Renal cortex interstitium (tissue), 11 donors: ENCODE data around the gene INTS1. TPM values are rescaled to one million over a fixed set of nuclear protein-coding genes. Genes with fewer than 3 reads are reported as not detected.
"Not testable (repeated sequence)": the region's sequence is repeated elsewhere in the genome, so short reads cannot be mapped to it uniquely, and the experiment has no call there.

ENCODE experiments used
- DNase-seq, 11 donors: peaks; one replicate each; pipeline ENCODE4 v3.0.0-alpha.2; 2013; ENCODE audit warnings: low read depth in 9 of 11, low spot score in 4 of 11; ENCODE audit errors: extremely low read depth in 1 of 11
- polyA plus RNA-seq, 3 donors: library from polyadenylated mRNA; unstranded; fragments of 120-200 nt; gene quantifications; one replicate each; pipeline ENCODE4 v1.2.1, GENCODE V29; 2013; ENCODE audit not compliant: insufficient read length in 3 of 3

Gene INTS1
- polyA plus RNA-seq, 3 donors = 50.0 to 94.7 (median 87.9) TPM

DNA sequence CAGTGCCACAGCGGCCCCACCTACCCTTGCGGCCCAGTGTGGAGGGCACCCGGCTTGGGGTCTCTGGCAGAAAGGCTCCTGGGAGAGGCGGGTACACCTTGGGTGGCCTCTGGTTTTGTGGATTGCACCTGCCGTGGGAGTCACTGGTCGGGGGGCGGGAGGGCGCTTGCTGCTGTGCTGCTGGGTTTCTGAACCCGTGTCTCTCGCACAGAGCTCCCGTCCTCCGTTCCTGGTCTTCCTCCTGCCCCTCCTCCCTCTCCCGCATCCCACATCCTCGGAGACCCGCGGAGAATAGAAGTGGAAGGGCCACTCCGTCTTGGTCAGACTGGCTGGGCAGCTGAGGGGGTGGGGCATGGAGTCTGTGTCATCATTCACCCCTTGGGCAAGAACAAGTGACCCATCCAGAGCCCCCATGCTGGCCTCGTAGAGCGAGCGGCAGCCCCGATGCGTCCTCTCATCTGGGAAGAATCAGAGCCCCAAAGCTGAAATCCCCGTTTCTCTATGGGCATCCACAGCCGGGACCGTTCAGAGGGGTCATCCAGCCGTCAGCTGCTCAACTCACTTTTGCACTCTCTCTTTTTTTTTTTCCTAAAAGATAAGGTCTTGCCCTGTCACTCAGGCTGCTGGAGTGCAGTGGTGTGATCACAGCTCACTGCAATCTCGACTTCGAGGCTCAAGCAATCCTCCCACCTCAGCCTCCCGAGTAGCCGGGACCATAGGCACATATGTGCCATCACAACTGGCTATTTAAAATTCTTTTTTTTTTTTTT lies 30.3 kb upstream of the INTS1 start:
- no peak for DNase-seq

DNA sequence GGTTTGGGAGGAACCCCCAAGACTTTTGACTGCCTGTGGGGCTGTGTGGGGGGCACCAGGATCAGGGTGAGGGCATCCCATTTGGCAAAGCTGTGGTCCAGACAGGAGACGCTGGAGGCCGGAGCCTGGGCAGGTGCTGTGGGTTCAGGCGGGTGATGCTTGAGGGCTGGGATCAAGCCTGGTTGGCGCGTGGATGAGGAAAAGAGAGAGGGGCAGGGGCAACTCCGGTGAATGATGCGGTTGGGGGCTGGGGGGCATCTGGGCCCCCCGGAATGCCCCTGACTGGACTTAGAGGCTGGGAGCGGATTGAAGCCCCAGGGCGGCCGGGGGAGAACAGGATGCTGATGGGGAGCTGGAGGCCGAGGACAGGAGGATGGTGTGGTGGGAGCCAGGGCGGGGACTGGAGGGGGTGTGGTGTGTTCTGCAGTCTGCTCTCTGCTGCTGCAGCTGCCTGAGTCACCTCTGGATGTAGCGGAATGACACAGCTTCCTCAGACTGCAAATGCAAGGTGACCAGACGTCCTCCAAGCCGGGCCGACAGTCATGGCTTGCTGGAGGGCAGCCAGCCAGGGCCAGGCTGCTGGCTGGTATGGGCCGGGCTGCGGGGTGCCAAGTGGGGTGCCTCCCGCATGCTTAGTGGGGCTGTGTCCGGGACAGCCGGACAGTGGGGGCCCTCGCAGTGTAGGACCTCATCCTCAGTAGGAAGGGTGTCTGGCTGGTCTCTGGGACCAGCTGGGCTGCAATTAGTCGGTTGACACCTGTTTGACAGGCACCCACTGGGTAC lies 29.5 kb upstream of the INTS1 start:
- no peak for DNase-seq

DNA sequence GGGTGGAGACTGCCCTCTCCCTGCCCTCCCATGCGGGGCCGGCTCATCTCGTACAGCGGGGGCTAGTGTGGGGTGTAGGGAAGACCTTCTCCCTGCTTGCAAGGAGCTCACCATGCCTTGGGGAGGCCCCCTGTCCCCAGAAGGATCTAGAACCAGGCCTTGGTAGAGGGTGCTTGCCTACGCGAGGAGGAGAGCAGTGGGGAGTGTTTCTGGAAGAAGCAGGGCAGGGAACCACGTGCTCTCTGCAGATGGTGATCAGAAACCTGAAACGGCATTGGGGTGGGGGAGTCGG lies 29.0 kb upstream of the INTS1 start:
- no peak for DNase-seq

DNA sequence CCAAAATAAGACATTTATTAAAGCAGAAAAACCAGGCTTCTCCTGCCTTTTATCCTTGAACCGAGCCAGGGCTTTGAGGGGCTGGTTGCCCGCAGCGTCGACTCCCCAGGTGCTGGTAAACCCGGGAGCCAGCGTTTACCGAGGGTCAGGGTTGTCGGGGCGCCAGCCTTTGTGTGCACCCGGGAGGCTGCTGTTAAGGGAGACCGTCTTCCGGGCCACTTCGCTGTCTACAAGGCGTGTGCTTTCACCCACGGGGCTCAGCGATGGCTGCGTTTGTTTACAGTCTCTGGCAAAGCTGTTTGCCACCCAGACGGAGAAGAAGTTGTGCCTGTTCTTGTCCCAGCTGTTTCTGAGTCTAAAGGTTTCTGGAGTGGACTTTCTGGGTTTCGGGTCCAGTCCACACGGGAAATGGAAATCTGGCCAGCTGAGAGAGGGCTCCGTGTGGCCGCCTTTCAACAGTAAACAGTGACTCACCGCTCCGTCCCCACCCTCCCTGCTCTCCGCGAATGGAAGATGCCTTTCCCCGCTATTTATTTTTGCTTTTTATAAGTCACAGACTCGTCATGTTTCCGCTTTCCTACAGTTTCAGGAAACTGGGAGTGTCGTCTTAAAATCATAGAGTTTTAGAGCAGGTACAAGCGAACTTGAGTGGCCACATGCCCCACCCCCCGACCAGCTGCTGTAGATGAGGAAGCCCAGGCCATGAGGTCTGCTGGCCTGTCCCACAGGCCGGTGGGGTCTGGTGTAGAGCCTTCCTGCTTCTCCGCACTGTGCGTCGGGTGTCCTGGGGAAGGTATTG lies 28.5 kb upstream of the INTS1 start:
- DNase-seq = no peak

DNA sequence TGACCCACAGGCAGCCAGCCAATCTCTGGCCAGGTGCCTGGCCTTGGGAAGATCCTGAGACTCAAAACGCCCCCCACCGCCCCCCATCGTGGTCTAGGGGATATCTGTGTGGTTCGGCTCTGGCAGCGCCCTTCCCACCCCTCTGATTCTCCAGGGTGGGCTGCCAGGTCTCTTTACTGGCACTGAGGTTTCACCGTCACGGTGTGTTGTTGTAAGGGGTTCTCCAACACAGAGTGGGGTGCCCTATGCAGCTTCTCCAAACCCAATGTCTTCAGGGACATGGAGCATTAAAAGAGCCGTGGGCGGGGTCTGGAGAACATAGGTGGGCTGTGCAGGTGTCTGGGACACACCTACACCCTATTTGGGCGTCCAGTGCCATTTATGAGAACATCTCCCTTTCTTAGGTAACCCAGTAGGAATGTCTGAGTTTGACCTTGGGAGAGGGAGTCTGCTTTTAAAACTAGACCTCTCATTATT lies 27.8 kb upstream of the INTS1 start:
- DNase-seq = no peak

DNA sequence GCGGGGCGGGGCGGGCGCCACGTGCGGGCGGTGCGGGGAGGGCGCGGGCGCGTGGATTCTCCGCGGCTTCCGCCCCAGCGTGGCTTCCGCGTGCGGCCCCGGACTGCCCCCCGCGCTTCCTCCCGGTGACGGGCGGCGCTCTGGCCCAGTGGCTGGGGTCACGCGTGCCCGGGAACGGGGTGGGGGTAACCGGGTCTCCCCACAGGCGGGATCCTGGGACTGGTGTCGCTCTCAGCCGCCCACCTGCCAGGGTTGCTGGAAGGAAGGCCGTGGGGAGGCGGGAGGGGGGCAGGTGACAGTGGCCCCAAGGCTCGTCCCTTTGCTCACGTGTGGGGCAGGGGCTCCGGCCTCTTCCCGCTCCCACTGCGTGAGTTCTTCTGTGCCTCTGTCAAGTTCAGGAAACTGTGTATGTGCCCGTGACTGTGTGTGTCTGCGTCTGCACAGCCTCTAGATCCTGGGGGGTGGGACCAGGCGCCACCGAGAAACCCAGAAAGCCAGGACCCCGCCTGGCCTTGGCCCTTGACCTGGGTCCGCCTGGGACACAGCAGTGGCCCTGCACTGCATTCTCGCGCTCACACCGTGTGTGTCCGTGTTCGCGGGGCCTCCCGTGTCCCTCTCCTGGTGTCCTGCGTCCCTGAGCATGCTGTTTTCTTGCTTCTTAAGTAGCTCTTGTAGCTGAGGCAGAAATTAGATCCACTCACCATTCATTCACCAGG lies 27.2 kb upstream of the INTS1 start:
- no peak for DNase-seq

DNA sequence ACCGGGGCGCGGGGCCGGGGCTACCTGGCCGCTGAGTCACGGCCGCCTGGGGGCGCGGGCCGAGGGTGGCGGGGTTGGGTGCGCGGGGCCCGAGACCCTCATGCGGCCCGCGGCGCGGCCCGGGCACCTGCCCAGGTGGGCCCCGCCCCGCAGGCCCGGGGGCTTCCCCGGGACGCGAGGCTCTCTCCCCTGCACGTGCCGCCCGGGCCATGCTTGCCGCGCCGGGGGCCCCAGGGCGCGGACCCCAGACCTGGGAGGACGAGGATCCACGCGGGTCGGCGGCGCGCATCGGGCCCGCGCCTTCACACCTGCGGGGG lies 26.7 kb upstream of the INTS1 start:
- DNase-seq = no peak

DNA sequence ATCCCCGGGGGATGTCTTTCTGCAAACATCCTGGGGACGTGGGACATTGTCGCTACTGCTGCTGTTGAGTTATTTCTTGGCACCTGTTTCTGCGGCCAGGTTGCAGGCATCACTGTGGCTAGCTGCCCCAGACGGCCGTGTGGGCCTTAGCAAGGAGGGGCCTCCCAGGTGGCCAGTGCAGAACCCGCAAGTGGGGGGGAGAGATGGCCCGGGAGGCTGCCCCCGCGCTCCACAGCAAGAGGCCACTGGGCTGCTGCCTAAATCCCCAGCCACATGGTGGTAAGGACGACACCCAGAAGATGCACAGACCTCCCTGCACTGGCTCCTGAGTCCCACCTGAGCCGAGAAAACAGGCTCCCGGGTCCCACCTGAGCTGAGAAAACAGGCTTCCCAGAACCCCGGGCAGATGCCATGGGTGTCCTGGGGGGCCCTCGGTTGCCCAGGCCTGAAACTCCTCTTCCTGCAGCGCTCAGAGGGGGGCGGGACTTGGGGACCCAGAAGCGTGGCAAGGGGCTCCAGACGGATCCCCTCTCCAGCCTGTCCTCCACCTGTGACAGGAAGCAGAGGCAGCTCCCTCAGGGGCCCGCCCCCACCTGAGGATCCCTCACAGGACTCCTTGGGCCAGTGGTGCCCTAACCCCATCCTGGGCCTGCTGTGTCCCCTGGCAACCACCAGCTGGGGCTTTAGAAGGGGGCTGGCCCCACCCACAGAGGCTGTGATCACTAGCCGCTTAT lies 25.4 kb upstream of the INTS1 start:
- DNase-seq = no peak

DNA sequence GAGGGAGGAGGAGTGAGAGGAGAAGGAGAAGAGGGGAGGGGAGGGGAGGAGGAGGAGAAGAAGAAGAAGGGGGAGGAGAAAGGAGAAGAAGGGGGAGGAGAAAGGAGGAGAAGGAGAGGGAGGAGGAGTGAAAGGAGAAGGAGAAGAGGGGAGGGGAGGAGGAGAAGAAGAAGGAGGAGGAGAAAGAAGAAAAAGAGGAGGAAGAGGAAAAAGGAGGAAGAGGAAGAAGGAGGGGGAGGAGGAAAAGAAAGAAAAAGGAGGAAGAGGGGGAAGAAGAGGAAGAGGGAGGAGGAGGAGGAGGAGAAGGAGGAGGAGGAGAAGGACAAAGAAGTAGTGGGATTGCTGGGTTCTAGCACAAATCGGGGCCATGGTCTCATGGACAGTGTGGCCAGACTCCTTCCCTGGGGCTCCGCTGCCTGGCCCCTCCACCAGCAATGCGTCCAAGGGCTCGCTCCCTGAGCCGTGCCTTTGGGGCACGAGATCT lies 22.1 kb upstream of the INTS1 start:
- DNase-seq = no peak

DNA sequence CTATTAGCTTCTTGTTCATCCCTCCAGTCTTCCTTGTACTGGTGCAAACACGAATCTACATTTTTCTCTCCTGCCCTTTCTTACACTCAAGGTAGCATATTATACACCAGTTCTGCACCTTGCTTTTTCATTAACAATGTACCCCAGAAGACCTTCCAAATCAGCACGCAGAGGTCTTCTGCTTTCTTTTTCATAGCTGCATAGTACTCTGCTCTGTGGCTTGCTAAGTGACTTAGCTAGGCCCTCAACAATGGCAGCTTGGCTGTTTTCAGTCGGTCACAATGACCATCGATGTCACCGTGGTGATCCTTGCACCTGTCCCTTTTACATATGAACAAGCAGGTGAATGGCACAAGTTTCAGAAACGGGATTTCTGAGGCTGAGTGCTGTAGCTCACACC lies 21.2 kb upstream of the INTS1 start:
- no peak for DNase-seq

DNA sequence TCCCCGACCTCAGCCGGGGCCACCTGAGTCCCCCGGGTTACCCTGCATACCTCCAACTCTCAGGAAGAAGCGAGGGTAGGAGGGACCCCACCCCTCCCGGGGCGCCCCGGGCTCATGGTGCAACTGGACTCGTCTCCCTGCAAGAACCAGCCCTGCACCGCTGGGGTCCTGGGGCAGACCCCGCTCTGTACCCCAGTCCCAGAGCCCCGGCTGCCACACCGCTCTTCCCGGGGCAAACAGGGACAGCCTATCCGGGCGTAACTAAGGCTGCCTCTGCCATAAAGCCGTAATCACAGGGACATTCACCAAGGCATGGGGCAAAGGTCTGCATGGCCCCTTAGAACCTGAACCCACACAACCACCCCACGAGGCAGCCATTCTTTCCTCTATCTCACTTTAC lies 19.7 kb upstream of the INTS1 start:
- DNase-seq = no peak

DNA sequence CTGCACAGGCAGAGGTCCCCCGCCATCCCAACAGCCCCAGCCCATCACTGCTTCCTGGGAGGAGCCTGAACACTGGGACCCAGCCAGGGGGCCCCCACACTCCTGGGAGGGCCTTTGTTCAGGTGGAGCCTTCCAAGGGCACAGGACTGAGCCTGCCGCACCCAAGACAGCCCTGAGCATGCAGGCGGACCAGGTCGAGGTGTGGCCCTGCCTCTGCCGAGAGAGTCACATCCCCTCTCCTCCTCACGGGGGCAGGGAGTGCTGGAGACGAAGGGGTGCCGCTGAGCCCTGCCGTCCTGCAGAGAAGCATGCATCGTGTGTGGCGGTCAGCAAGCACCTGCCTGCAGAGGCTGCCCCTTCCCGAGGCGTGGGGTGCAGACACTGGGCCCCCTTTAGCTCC lies 19.0 kb upstream of the INTS1 start:
- no peak for DNase-seq

DNA sequence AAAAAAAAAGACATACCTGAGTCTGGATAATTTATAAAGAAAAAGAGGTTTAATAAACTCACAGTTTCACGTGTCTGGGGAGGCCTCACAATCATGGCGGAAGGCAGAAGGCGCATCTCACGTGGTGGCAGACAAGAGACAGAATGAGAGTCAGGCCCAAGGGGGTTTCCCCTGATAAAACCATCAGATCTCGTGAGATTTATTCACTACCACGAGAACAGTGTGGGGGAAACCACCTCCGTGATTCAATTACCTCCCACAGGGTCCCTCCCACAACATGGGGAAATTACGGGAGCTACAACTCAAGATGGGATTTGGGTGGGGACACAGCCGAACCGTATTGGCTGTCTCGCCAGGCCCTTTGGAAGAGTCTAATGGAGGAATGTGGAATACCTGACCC lies 17.3 kb upstream of the INTS1 start:
- DNase-seq = no peak

DNA sequence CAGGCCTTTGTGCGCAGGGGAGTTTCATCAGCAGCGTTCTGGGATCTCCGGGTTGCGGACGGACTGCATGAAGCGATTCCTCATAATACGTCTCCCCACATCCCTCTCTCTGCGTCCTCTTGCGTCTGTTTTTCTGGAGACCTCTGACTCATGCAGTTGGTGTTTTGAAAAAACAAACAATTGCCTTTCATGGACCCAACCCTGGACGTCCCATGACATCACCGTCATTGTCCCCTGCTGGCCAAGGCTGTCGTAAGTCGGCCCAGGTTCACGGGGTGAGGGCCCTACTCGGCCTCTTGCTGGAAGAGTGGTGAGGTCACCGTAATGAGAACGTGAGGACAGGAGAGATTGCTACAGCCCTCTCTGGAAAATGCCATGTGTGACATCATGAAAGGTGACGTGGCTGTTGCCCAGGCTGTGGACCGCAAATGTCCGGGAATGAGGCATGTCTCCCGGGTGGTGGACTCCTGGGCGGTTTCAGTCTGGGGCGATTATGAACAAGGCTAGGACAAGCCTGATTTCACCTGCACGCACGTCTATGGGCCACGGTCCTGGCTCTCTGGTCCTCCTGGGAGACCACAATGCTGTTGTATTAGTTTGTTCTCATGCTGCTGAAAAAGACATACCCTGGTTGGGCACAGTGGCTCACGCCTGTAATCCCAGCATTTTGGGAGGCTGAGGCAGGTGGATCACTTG lies 16.5 kb upstream of the INTS1 start:
- no peak for DNase-seq

DNA sequence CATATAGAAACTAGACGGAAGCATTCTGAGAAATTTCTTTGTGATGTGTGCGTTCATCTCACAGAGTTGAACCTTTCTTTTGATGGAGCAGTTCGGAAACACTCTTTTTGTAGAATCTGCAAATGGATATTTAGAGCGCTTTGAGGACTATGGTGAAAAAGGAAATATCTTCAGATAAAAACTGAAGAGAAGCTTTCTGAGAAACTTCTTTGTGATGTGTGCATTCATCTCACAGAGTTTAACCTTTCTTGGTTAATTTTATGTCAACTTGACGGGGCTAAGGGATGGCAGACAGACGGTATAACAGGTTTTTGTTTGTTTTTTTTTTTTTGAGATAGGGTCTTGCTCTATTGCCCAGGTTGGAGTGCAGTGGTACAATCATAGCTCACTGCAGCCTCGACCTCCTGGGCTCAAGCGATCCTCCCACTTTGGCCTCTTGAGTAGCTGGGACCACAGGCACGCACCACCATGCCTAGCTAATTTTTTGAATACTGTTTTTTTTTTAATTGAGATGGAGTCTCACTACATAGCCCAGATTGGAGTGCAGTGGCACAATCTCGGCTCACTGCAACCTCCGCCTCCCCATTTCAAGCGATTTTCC lies 15.2 kb upstream of the INTS1 start:
- not testable (repeated sequence) for DNase-seq

DNA sequence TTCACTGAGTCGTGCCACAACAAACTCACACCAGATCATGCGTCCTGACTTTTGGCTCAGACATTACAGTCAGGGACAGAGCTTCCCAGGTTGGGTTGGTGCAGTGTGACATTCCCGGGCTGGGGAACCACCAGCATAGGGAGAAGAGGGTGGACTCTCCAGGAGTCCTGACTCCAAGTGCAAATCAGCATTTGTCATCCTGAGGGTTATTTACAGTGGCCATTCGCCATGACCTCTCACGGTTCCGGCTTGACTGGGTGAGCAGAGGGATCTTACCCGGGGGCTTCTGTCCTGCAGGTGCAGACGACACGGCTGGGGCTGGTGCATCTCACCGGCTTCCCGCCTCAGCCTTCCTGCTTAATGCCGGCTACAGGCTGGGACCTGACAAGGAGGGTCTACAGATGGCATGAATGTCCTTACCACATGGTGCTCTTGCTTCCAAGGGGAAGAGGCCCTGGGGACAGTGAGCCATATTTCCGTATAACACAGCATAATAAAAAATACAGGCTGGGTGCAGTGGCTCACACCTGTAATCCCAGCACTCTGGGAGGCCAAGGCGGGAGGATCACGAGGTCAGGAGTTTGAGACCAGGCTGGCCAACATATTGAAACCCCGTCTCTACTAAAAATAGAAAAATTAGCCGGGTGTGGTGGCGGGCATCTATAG lies 12.5 kb upstream of the INTS1 start:
- no peak for DNase-seq

DNA sequence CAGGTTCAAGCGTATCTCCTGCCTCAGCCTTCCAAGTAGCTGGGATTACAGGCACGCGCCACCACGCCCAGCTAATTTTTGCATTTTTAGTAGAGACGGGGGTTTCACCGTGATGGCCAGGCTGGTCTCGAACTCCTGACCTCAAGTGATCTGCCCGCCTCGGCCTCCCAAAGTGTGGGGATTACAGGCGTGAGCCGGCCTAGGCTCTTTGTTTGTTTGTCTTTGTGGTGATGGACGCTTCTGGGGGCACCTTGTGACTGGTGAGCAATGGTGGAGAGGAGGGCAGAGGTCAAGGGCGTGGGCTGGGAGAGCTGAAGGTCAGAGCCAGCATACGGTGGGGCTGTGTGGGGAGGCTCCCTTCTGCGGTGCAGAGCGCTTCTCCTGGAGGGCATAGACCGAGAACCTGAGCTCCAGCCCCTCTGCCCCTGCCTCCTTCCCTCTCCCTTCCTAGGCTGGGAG lies 11.3 kb upstream of the INTS1 start:
- not testable (repeated sequence) for DNase-seq
